Peyer's patch (tissue), 4 donors: ENCODE results near the gene CPED1. TPM values are rescaled to one million over a fixed set of nuclear protein-coding genes. Genes with fewer than 3 reads are reported as not detected.

Source experiments
- small RNA-seq, 2 donors: library from RNA; depleted of rRNA; stranded (forward); fragments of <200 nt; gene quantifications; one replicate each; pipeline ENCODE3, GENCODE V24; 2016
- total RNA-seq, 4 donors: library from RNA; depleted of rRNA; stranded (reverse); fragments of >200 nt; gene quantifications; one replicate each; pipeline ENCODE4 v1.1.0, GENCODE V29; 2016

The CPED1 gene
- total RNA-seq, 4 donors from 2014 or later, result 4.4 to 50.3 (median 8.5) TPM

Small RNAs within 50 kb of the gene (small RNA-seq; reads per million reads assigned to genes)
- gene HMGN1P18 (0 reads per million in 2 donors), gene RNA5SP240 (0 reads per million in 2 donors), gene RNA5SP241 (0 reads per million in 2 donors), gene RNU6-517P (0 reads per million in 2 donors)

Other genes with a start within 250 kb of the CPED1 start
- 100 to 1,000 TPM in 2 of 4 donors, 10 to 100 TPM in 2; 13.2 to 103 (median 84.6) TPM for gene TSPAN12, start 130.6 kb upstream of the CPED1 start, total RNA-seq
- gene ING3, start 37.9 kb upstream of the CPED1 start, total RNA-seq, result 10 to 100 TPM; 17.9 to 24.8 (median 22.7) TPM